GM13976 (cell line): Measurements from ENCODE around the gene GRXCR2.

Experiments used
- DNase-seq: peaks from one replicate; pipeline ENCODE4 v3.0.0; 2012; ENCODE audit warnings: low spot score
- in situ Hi-C: fragments of 300-500 bp; cut with MboI; formaldehyde crosslinking; loops from one replicate; pipeline ENCODE4 v1.12.0; 2022; ENCODE audit warnings: low sequenced_read_pairs, mixed read lengths, inconsistent platforms; ENCODE audit not compliant: unreplicated experiment
- TF ChIP-seq, protein P1 (sequence below): IDR thresholded peaks from 2 replicates; pipeline ENCODE4 v1.5.1; 2012; ENCODE audit warnings: borderline replicate concordance, mild to moderate bottlenecking; ENCODE audit not compliant: insufficient read depth; ENCODE audit errors: extremely low read depth, missing control alignments, control extremely low read depth

GRXCR2 gene

DNA sequence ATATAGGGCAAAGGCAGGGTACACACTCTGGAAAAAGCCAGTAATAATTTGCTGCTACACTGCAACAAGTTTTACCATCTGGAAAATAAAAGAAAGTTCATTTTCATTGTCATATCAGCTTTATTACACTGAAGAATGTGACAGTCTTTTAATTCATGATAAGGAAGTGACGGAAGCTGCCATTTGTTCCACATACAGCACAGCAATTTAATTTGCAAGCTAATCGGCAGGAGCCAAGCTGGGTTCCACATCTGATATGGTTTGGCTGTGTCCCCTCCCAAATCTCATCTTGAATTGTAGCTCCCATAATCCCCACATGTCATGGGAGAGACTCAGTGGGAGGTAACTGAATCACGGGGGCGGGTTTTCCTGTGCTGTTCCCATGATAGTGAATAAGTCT lies 54.2 kb downstream of the GRXCR2 start:
- DNase-seq, result no peak
- in situ Hi-C loops, result loop anchor here (25.0 kb wide), 1 partner anchor 1606 kb away; no protein-coding TSS in a partner anchor
- TF ChIP-seq, protein P1, sequence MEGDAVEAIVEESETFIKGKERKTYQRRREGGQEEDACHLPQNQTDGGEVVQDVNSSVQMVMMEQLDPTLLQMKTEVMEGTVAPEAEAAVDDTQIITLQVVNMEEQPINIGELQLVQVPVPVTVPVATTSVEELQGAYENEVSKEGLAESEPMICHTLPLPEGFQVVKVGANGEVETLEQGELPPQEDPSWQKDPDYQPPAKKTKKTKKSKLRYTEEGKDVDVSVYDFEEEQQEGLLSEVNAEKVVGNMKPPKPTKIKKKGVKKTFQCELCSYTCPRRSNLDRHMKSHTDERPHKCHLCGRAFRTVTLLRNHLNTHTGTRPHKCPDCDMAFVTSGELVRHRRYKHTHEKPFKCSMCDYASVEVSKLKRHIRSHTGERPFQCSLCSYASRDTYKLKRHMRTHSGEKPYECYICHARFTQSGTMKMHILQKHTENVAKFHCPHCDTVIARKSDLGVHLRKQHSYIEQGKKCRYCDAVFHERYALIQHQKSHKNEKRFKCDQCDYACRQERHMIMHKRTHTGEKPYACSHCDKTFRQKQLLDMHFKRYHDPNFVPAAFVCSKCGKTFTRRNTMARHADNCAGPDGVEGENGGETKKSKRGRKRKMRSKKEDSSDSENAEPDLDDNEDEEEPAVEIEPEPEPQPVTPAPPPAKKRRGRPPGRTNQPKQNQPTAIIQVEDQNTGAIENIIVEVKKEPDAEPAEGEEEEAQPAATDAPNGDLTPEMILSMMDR, result no peak

DNA sequence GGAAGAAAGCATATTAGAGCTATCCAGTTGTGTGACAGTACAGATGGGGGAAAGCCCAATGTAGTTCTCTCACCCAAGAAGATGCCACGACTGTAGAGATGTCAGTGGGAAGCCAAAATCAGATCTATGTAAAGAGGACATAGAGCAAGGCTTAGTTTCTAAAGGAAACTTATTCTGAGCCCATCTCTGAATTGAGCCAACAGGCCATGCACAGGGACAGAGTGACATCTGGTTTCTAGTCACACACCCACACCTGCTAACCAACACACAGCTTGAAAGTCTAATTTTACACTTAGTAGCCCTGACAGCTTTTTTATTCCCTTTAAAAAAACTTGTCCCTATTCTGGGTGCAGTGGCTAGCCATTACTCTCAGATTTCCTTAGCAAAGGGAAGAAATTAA lies 59.9 kb downstream of the GRXCR2 start:
- in situ Hi-C loops, result loop anchor here (25.0 kb wide), 1 partner anchor 1601 kb away; no protein-coding TSS in a partner anchor
- TF ChIP-seq, protein P1, result no peak

DNA sequence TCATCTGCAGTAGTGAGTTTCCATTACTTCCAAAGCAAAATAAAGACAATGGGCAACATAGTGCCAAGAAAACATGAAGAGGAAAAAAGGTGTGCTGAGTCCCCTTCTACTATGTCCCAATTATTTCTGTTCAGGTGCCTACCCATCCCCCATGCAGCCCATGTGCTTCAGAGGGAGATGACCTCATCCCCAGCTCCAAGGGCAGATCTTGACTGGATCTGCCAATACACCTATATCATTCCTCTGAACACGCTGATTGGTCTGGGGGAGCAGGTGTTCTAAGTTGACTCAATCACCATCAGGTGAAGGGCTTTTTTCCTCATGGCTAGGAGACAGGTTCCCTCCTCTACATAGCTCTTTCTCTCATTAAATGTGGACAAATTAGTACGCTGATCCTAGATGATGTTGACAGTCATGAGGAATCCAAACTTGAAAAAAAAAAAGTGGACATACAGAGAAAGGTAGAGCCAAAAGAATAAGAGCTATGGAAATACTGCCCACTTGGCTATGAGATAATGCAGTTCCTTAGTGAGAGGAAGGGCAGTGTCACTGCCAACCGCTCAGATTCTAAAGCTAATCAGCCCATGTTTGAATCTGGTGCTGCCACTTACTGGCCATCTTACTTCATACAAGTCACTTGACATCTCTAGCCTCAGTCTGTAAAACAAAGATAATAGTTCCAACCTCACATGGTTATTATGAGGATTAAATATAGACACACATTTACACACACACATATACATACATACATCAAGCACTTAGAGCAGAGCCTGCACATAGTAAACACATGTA lies 60.8 kb downstream of the GRXCR2 start:
- no peak for DNase-seq
- in situ Hi-C loops, result loop anchor here (25.0 kb wide), 1 partner anchor 1600 kb away; no protein-coding TSS in a partner anchor
- TF ChIP-seq, protein P1, result no peak

More for the DNA sequence above, 59.9 kb downstream of the GRXCR2 start:
- no peak for DNase-seq
